GM23338 (cell line): ENCODE measurements around the gene TYW3.

Source experiments
- CREB1 ChIP-seq: fragments of 250-450 bp; sonication (Bioruptor Pico); IDR thresholded peaks from 2 replicates; pipeline ENCODE4 v1.5.0; 2020; ENCODE audit warnings: low read depth, mild to moderate bottlenecking, moderate library complexity
- ETS1 ChIP-seq: IDR thresholded peaks from 2 replicates; pipeline ENCODE4 v1.6.1; 2016; ENCODE audit warnings: antibody characterized with exemption
- EZH2 ChIP-seq: fragments of 200-600 bp; sonication (generic); IDR thresholded peaks from one replicate; pipeline ENCODE4 v1.8.0; 2017; ENCODE audit warnings: antibody characterized with exemption, mild to moderate bottlenecking, low read depth; ENCODE audit not compliant: unreplicated experiment
- EZH2phosphoT487 ChIP-seq: fragments of 200-600 bp; sonication (generic); IDR thresholded peaks from one replicate; pipeline ENCODE4 v1.8.1; 2018; ENCODE audit warnings: antibody characterized with exemption; ENCODE audit not compliant: unreplicated experiment
- JUNB ChIP-seq: IDR thresholded peaks from one replicate; pipeline ENCODE4 v1.6.1; 2016; ENCODE audit warnings: antibody characterized with exemption; ENCODE audit not compliant: unreplicated experiment
- NANOG ChIP-seq: IDR thresholded peaks from 2 replicates; pipeline ENCODE4 v1.6.1; 2016; ENCODE audit warnings: antibody characterized with exemption, borderline replicate concordance
- POLR2AphosphoS5 ChIP-seq: IDR thresholded peaks from 2 replicates; pipeline ENCODE4 v1.6.1; 2016; ENCODE audit warnings: antibody characterized with exemption, low read depth
- STAT1 ChIP-seq: IDR thresholded peaks from one replicate; pipeline ENCODE4 v1.6.1; 2016; ENCODE audit warnings: antibody characterized with exemption; ENCODE audit not compliant: unreplicated experiment
- ZNF114 ChIP-seq: fragments of 250-450 bp; sonication (Bioruptor Pico); IDR thresholded peaks from 2 replicates; pipeline ENCODE4 v1.5.0; 2020; ENCODE audit warnings: mild to moderate bottlenecking, moderate library complexity
- ZNF331 ChIP-seq: fragments of 250-450 bp; sonication (Bioruptor Pico); IDR thresholded peaks from 2 replicates; pipeline ENCODE4 v1.5.0; 2020; ENCODE audit warnings: low read depth, mild to moderate bottlenecking, moderate library complexity
- TF ChIP-seq, protein P1 (sequence below), 2 experiments: fragments of 200-600 bp in 1 of 2; sonication (generic) in 1 of 2; conservative IDR thresholded peaks; 2 replicates each; pipeline versions ENCODE4 v1.5.1 to v1.6.1; 2016 to 2017; ENCODE audit warnings: antibody characterized with exemption in 2 of 2, low read depth in 2 of 2, mild to moderate bottlenecking in 2 of 2, moderate library complexity in 1 of 2
- TF ChIP-seq, protein P2 (sequence below): IDR thresholded peaks from one replicate; pipeline ENCODE4 v1.6.1; 2018; ENCODE audit warnings: antibody characterized with exemption; ENCODE audit not compliant: unreplicated experiment

- TF ChIP-seq CREB1: no peak
- no peak for TF ChIP-seq EZH2
- TF ChIP-seq, protein P1, sequence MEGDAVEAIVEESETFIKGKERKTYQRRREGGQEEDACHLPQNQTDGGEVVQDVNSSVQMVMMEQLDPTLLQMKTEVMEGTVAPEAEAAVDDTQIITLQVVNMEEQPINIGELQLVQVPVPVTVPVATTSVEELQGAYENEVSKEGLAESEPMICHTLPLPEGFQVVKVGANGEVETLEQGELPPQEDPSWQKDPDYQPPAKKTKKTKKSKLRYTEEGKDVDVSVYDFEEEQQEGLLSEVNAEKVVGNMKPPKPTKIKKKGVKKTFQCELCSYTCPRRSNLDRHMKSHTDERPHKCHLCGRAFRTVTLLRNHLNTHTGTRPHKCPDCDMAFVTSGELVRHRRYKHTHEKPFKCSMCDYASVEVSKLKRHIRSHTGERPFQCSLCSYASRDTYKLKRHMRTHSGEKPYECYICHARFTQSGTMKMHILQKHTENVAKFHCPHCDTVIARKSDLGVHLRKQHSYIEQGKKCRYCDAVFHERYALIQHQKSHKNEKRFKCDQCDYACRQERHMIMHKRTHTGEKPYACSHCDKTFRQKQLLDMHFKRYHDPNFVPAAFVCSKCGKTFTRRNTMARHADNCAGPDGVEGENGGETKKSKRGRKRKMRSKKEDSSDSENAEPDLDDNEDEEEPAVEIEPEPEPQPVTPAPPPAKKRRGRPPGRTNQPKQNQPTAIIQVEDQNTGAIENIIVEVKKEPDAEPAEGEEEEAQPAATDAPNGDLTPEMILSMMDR (conservative IDR thresholded peaks at IDR 0.05; ENCODE audit: low read depth in 2 of 2): no peak
- no peak for TF ChIP-seq ETS1
- TF ChIP-seq, protein P2, sequence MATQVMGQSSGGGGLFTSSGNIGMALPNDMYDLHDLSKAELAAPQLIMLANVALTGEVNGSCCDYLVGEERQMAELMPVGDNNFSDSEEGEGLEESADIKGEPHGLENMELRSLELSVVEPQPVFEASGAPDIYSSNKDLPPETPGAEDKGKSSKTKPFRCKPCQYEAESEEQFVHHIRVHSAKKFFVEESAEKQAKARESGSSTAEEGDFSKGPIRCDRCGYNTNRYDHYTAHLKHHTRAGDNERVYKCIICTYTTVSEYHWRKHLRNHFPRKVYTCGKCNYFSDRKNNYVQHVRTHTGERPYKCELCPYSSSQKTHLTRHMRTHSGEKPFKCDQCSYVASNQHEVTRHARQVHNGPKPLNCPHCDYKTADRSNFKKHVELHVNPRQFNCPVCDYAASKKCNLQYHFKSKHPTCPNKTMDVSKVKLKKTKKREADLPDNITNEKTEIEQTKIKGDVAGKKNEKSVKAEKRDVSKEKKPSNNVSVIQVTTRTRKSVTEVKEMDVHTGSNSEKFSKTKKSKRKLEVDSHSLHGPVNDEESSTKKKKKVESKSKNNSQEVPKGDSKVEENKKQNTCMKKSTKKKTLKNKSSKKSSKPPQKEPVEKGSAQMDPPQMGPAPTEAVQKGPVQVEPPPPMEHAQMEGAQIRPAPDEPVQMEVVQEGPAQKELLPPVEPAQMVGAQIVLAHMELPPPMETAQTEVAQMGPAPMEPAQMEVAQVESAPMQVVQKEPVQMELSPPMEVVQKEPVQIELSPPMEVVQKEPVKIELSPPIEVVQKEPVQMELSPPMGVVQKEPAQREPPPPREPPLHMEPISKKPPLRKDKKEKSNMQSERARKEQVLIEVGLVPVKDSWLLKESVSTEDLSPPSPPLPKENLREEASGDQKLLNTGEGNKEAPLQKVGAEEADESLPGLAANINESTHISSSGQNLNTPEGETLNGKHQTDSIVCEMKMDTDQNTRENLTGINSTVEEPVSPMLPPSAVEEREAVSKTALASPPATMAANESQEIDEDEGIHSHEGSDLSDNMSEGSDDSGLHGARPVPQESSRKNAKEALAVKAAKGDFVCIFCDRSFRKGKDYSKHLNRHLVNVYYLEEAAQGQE: no peak
- TF ChIP-seq JUNB: no peak
- TF ChIP-seq EZH2phosphoT487: no peak
- no peak for TF ChIP-seq ZNF331 (CRISPR knock-in tag)
- TF ChIP-seq POLR2AphosphoS5: no peak
- TF ChIP-seq NANOG: no peak
- no peak for TF ChIP-seq STAT1
- no peak for TF ChIP-seq ZNF114 (CRISPR knock-in tag)
These were observed 79.2 kb downstream of the TYW3 start for GRCh38 chr1:74812180-74812541.
